SU-DHL-6 (cell line): ENCODE data around the gene TMEM129.

Experiments used
- EZH2phosphoT487 ChIP-seq: fragments of 200-600 bp; sonication (generic), shearing (Covaris generic); conservative IDR thresholded peaks from 2 replicates; pipeline ENCODE4 v1.6.1; 2018; ENCODE audit warnings: mild to moderate bottlenecking, antibody characterized with exemption, low read length, moderate library complexity, mixed read lengths
- TF ChIP-seq, protein P1 (sequence below): fragments of 200-600 bp; sonication (generic); IDR thresholded peaks from one replicate; pipeline ENCODE4 v1.5.1; 2017; ENCODE audit warnings: antibody characterized with exemption, mild to moderate bottlenecking, low read length, moderate library complexity; ENCODE audit not compliant: insufficient read depth, poor library complexity, severe bottlenecking

DNA sequence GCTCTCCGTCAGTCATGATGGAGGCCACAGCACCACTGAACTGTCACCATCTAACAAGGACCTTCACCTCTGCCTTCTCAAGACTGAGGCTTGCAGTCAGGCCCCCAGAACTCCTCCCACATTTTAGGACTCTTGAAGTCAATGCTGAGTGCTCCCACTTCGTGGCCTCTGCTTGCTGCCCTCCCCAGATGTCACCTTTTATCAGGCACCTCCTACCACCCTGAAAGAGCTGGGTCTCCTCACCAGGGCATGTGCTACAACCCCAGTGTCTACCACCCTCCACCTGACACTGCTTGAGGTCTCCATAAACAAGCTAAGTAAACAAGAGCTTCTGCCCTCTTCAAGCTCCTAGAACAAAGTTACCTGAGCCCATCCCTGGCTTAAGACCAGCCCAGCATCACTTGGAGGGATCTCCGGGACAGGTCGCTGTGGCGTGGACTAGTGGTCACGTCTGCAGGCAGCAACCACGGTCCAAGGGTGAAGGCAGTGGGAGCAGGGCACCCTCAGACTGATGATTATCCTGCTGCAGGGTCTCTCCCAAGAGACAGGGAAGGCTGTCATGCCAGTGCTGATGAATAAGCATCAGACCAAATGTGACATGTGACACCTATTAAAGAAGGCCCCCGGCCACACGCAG, 29.3 kb downstream of the TMEM129 start:
- TF ChIP-seq, protein P1, sequence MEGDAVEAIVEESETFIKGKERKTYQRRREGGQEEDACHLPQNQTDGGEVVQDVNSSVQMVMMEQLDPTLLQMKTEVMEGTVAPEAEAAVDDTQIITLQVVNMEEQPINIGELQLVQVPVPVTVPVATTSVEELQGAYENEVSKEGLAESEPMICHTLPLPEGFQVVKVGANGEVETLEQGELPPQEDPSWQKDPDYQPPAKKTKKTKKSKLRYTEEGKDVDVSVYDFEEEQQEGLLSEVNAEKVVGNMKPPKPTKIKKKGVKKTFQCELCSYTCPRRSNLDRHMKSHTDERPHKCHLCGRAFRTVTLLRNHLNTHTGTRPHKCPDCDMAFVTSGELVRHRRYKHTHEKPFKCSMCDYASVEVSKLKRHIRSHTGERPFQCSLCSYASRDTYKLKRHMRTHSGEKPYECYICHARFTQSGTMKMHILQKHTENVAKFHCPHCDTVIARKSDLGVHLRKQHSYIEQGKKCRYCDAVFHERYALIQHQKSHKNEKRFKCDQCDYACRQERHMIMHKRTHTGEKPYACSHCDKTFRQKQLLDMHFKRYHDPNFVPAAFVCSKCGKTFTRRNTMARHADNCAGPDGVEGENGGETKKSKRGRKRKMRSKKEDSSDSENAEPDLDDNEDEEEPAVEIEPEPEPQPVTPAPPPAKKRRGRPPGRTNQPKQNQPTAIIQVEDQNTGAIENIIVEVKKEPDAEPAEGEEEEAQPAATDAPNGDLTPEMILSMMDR: no peak
- no peak for TF ChIP-seq EZH2phosphoT487
